ENCODE data around the gene EPS8L3.

GRCh38 chr1:109781806-109782205 lies 18.1 kb upstream of the EPS8L3 start:
- TF ChIP-seq CTCF (IDR thresholded peaks at IDR 0.05 in 2 of 3, conservative IDR thresholded peaks at IDR 0.05 in 1 of 3; ENCODE audit: borderline replicate concordance in 1 of 3, insufficient read depth in 1 of 3, low read depth in 2 of 3, low read length in 2 of 3) (no peak), YY1 (IDR thresholded peaks at IDR 0.05; ENCODE audit: extremely low read depth, insufficient replicate concordance, low read depth, low read length) (no peak), SIN3A (IDR thresholded peaks at IDR 0.05; ENCODE audit: low read depth) (no peak), ZNF274 (IDR thresholded peaks at IDR 0.05; ENCODE audit: low read depth, low read length) (no peak), POLR2AphosphoS5 (IDR thresholded peaks at IDR 0.05; ENCODE audit: low read depth, low read length) (no peak), EZH2 (IDR thresholded peaks at IDR 0.05) (no peak), REST (IDR thresholded peaks at IDR 0.05; ENCODE audit: low read depth) (no peak), POLR2A (IDR thresholded peaks at IDR 0.05; ENCODE audit: borderline replicate concordance, extremely low read depth, insufficient read depth, insufficient read length) (no peak), ELF1 (IDR thresholded peaks at IDR 0.05; ENCODE audit: borderline replicate concordance, low read depth) (no peak), RAD21 (IDR thresholded peaks at IDR 0.05; ENCODE audit: low read depth) (no peak), EZH2phosphoT487 (IDR thresholded peaks at IDR 0.05; ENCODE audit: borderline replicate concordance) (no peak)

All from HCT116 (cell line).